Parathyroid adenoma (tissue), 2 donors: ENCODE data around the gene MYCBP2.

Source experiments
- H2AFZ ChIP-seq: fragments of 300-600 bp; sonication (generic); one replicate; pipeline ENCODE4 v1.7.0; 2017; ENCODE audit warnings: antibody characterized with exemption, mild to moderate bottlenecking
- H3K27ac ChIP-seq: fragments of 300-600 bp; sonication (generic); one replicate; pipeline ENCODE4 v1.7.0; 2017
- H3K27me3 ChIP-seq: fragments of 300-600 bp; sonication (generic); one replicate; pipeline ENCODE4 v1.7.0; 2017; ENCODE audit warnings: low read length; ENCODE audit not compliant: control insufficient read depth, insufficient read depth
- H3K36me3 ChIP-seq: fragments of 300-600 bp; sonication (generic); one replicate; pipeline ENCODE4 v1.7.0; 2017; ENCODE audit warnings: low read length; ENCODE audit not compliant: control insufficient read depth, insufficient read depth
- H3K4me1 ChIP-seq: fragments of 300-600 bp; sonication (generic); one replicate; pipeline ENCODE4 v1.7.0; 2017; ENCODE audit warnings: control low read depth
- H3K4me2 ChIP-seq: fragments of 300-600 bp; sonication (generic); one replicate; pipeline ENCODE4 v1.7.0; 2017; ENCODE audit warnings: low read length
- H3K4me3 ChIP-seq: fragments of 300-600 bp; sonication (generic); one replicate; pipeline ENCODE4 v1.7.0; 2017; ENCODE audit warnings: low read depth, low read length
- H3K79me2 ChIP-seq: fragments of 300-600 bp; sonication (generic); one replicate; pipeline ENCODE4 v1.7.0; 2017; ENCODE audit warnings: control low read depth
- H3K9ac ChIP-seq: fragments of 300-600 bp; sonication (generic); one replicate; pipeline ENCODE4 v1.7.0; 2017; ENCODE audit warnings: mild to moderate bottlenecking
- H3K9me3 ChIP-seq: fragments of 300-600 bp; sonication (generic); one replicate; pipeline ENCODE4 v1.7.0; 2017; ENCODE audit warnings: low read length; ENCODE audit not compliant: control insufficient read depth
- CTCF ChIP-seq: fragments of 300-600 bp; sonication (generic); IDR thresholded peaks from one replicate; pipeline ENCODE4 v1.7.0; 2017; ENCODE audit warnings: antibody characterized with exemption, mild to moderate bottlenecking
- donor health status: primary hyperparathyroidism.

Gene MYCBP2

GRCh38 chr13:77000475-77000874, 326.4 kb downstream of the MYCBP2 start:
- Histone ChIP-seq H3K9ac (no peak overlapping the region), H3K27me3 (no peaks in the 10 kb centered on the region), H3K4me1 (no peaks in the 10 kb centered on the region), H3K27ac (no peak overlapping the region), H2AFZ (no peak overlapping the region), H3K36me3 (no peaks in the 10 kb centered on the region), H3K79me2 (no peaks in the 10 kb centered on the region), H3K4me3 (no peak overlapping the region), H3K9me3 (no peaks in the 10 kb centered on the region), H3K4me2 (no peak overlapping the region)
- TF ChIP-seq CTCF: no peak
